Brain microvascular endothelial cell (primary cell): ENCODE data around the gene TNIP2.

ENCODE experiments used
- DNase-seq: peaks from one replicate; pipeline ENCODE4 v3.0.0-alpha.2; 2020
- H3K27ac ChIP-seq: fragments of 250-450 bp; sonication (Bioruptor Pico); 2 replicates; pipeline ENCODE4 v1.5.1; 2020; ENCODE audit warnings: mild to moderate bottlenecking, moderate library complexity
- H3K27me3 ChIP-seq: fragments of 250-450 bp; sonication (Bioruptor Pico); replicated peaks from 2 replicates; pipeline ENCODE4 v1.5.1; 2020; ENCODE audit warnings: mild to moderate bottlenecking
- H3K36me3 ChIP-seq: fragments of 250-450 bp; sonication (Bioruptor Pico); replicated peaks from 2 replicates; pipeline ENCODE4 v1.5.1; 2020; ENCODE audit warnings: mild to moderate bottlenecking
- H3K4me3 ChIP-seq: 2 replicates; pipeline ENCODE4 v1.5.1; 2011; ENCODE audit warnings: low read depth, mild to moderate bottlenecking, control low read depth, low read length, moderate library complexity
- CTCF ChIP-seq: IDR thresholded peaks from 2 replicates; pipeline ENCODE4 v1.5.1; 2011; ENCODE audit warnings: low read depth, mild to moderate bottlenecking, moderate library complexity, low read length, control low read depth, inconsistent platforms; ENCODE audit errors: missing control alignments
- in situ Hi-C: cut with HindIII; loops from 2 replicates; pipeline ENCODE4 v1.10.0; 2017; ENCODE audit warnings: low sequenced_read_pairs, low pct_ligation_motif_present

TNIP2 gene

GRCh38 chr4:2794486-2795299 is 38.6 kb upstream of the TNIP2 start:
- H3K4me3 ChIP-seq, result peak overlapping the region; percentile 57
- no peaks in the 10 kb centered on the region for H3K27me3 ChIP-seq
- in situ Hi-C loops, result no loop called here
- no peaks in the 10 kb centered on the region for H3K36me3 ChIP-seq
- TF ChIP-seq CTCF, result no peak
- H3K27ac ChIP-seq, result peak overlapping the region; percentile 45
- peak; percentile 68 for DNase-seq

GRCh38 chr4:2793586-2794485 is 37.7 kb upstream of the TNIP2 start:
- in situ Hi-C loops, result no loop called here
- DNase-seq, result no peak

GRCh38 chr4:2792711-2793585 is 36.8 kb upstream of the TNIP2 start, which contains the start of gene SH3BP2:
TSS of gene SH3BP2 (plus strand) at chr4:2793085. CDS start at chr4:2820618, 27,533 bp downstream.
- no peak for DNase-seq
- in situ Hi-C loops, result no loop called here
- H3K27me3 ChIP-seq, result no peaks in the 10 kb centered on the region
- H3K27ac ChIP-seq, result no peak within 1 kb of the TSS
- H3K36me3 ChIP-seq, result no peaks in the 10 kb centered on the region
- TF ChIP-seq CTCF, result no peak
- H3K4me3 ChIP-seq, result peak within 1 kb of the TSS; percentile 57

More at GRCh38 chr4:2793586-2794485, 37.7 kb upstream of the TNIP2 start:
- Histone ChIP-seq H3K36me3 (no peaks in the 10 kb centered on the region), H3K27ac (peak overlapping the region; percentile 45), H3K27me3 (no peaks in the 10 kb centered on the region), H3K4me3 (peak overlapping the region; percentile 57)
- no peak for TF ChIP-seq CTCF

GRCh38 chr4:2792396-2792710 is 36.2 kb upstream of the TNIP2 start:
- no peak for TF ChIP-seq CTCF
- Histone ChIP-seq H3K27ac (no peak overlapping the region), H3K27me3 (no peaks in the 10 kb centered on the region), H3K4me3 (no peak overlapping the region), H3K36me3 (no peaks in the 10 kb centered on the region)
- DNase-seq, result no peak
- in situ Hi-C loops, result no loop called here

GRCh38 chr4:2791518-2792395 is 35.6 kb upstream of the TNIP2 start:
- no peak overlapping the region for H3K4me3 ChIP-seq
- TF ChIP-seq CTCF, result no peak
- in situ Hi-C loops, result no loop called here
- H3K36me3 ChIP-seq, result no peaks in the 10 kb centered on the region
- DNase-seq, result no peak
- no peaks in the 10 kb centered on the region for H3K27me3 ChIP-seq
- no peak overlapping the region for H3K27ac ChIP-seq
